WTC11 (cell line): ENCODE measurements around the gene PIGO. TPM values are rescaled to one million over a fixed set of nuclear protein-coding genes. Genes with fewer than 3 reads are reported as not detected.

Experiments used
- CBFB ChIP-seq: sonication (generic); formaldehyde crosslinking; IDR thresholded peaks from 2 replicates; pipeline ENCODE4 v1.8.1; 2022; ENCODE audit warnings: mild to moderate bottlenecking, low read depth, missing genetic modification reagents
- CREM ChIP-seq: sonication (generic); formaldehyde crosslinking; IDR thresholded peaks from 2 replicates; pipeline ENCODE4 v1.8.1; 2022; ENCODE audit warnings: mild to moderate bottlenecking, missing genetic modification reagents, moderate library complexity
- ETV6 ChIP-seq: sonication (generic); formaldehyde crosslinking; IDR thresholded peaks from 2 replicates; pipeline ENCODE4 v1.8.1; 2022; ENCODE audit warnings: mild to moderate bottlenecking, missing genetic modification reagents
- GRHL2 ChIP-seq: fragments of 250-450 bp; sonication (Bioruptor Pico); IDR thresholded peaks from 2 replicates; pipeline ENCODE4 v1.8.0; 2022; ENCODE audit warnings: mild to moderate bottlenecking, moderate library complexity; ENCODE audit not compliant: insufficient replicate concordance, severe bottlenecking
- JUN ChIP-seq: sonication (generic); formaldehyde crosslinking; IDR thresholded peaks from 2 replicates; pipeline ENCODE4 v1.8.0; 2023; ENCODE audit warnings: mild to moderate bottlenecking, missing genetic modification reagents
- NFYB ChIP-seq: sonication (generic); formaldehyde crosslinking; conservative IDR thresholded peaks from 2 replicates; pipeline ENCODE4 v1.8.0; 2022; ENCODE audit warnings: low read depth, missing genetic modification reagents
- ZNF219 ChIP-seq: sonication (generic); formaldehyde crosslinking; IDR thresholded peaks from 2 replicates; pipeline ENCODE4 v1.8.0; 2023; ENCODE audit warnings: missing genetic modification reagents, mild to moderate bottlenecking, borderline replicate concordance
- ZNF263 ChIP-seq: sonication (generic); formaldehyde crosslinking; IDR thresholded peaks from 2 replicates; pipeline ENCODE4 v1.8.1; 2022; ENCODE audit warnings: low read depth, mild to moderate bottlenecking, moderate library complexity, missing genetic modification reagents
- ZNF317 ChIP-seq: sonication (generic); formaldehyde crosslinking; IDR thresholded peaks from 2 replicates; pipeline ENCODE4 v1.8.1; 2023; ENCODE audit warnings: low read depth, mild to moderate bottlenecking, moderate library complexity, missing genetic modification reagents, borderline replicate concordance
- total RNA-seq: library from RNA; stranded (reverse); gene quantifications from 3 replicates; pipeline ENCODE4 v1.2.3, GENCODE V29; 2021
- TF ChIP-seq, protein P1 (sequence below): fragments of 250-450 bp; sonication (Bioruptor Pico); IDR thresholded peaks from 2 replicates; pipeline ENCODE4 v1.9.0; 2021; ENCODE audit warnings: mild to moderate bottlenecking, borderline replicate concordance
- TF ChIP-seq, protein P2 (sequence below): fragments of 250-450 bp; sonication (Bioruptor Pico); IDR thresholded peaks from 2 replicates; pipeline ENCODE4 v2.1.2; 2022; ENCODE audit warnings: mild to moderate bottlenecking, moderate library complexity
- TF ChIP-seq, protein P3 (sequence below): sonication (generic); formaldehyde crosslinking; IDR thresholded peaks from 2 replicates; pipeline ENCODE4 v1.8.0; 2022; ENCODE audit warnings: mild to moderate bottlenecking, missing genetic modification reagents
- TF ChIP-seq, protein P4 (sequence below): sonication (generic); formaldehyde crosslinking; IDR thresholded peaks from 2 replicates; pipeline ENCODE4 v1.8.1; 2023; ENCODE audit warnings: mild to moderate bottlenecking, missing genetic modification reagents
- TF ChIP-seq, protein P5 (sequence below): sonication (generic); formaldehyde crosslinking; IDR thresholded peaks from 2 replicates; pipeline ENCODE4 v1.8.1; 2022; ENCODE audit warnings: mild to moderate bottlenecking, missing genetic modification reagents, moderate library complexity, borderline replicate concordance
- TF ChIP-seq, protein P6 (sequence below): sonication (generic); formaldehyde crosslinking; IDR thresholded peaks from 2 replicates; pipeline ENCODE4 v1.8.1; 2022; ENCODE audit warnings: low read depth, mild to moderate bottlenecking, moderate library complexity, missing genetic modification reagents, borderline replicate concordance
- TF ChIP-seq, protein P7 (sequence below): sonication (generic); formaldehyde crosslinking; IDR thresholded peaks from 2 replicates; pipeline ENCODE4 v1.8.0; 2023; ENCODE audit warnings: missing genetic modification reagents, mild to moderate bottlenecking, borderline replicate concordance
- TF ChIP-seq, protein P8 (sequence below): sonication (generic); formaldehyde crosslinking; IDR thresholded peaks from 2 replicates; pipeline ENCODE4 v1.8.1; 2022; ENCODE audit warnings: low read depth, missing genetic modification reagents, borderline replicate concordance

PIGO gene
- total RNA-seq, 1 experiment from 2014 or later, result 23.8 TPM

DNA sequence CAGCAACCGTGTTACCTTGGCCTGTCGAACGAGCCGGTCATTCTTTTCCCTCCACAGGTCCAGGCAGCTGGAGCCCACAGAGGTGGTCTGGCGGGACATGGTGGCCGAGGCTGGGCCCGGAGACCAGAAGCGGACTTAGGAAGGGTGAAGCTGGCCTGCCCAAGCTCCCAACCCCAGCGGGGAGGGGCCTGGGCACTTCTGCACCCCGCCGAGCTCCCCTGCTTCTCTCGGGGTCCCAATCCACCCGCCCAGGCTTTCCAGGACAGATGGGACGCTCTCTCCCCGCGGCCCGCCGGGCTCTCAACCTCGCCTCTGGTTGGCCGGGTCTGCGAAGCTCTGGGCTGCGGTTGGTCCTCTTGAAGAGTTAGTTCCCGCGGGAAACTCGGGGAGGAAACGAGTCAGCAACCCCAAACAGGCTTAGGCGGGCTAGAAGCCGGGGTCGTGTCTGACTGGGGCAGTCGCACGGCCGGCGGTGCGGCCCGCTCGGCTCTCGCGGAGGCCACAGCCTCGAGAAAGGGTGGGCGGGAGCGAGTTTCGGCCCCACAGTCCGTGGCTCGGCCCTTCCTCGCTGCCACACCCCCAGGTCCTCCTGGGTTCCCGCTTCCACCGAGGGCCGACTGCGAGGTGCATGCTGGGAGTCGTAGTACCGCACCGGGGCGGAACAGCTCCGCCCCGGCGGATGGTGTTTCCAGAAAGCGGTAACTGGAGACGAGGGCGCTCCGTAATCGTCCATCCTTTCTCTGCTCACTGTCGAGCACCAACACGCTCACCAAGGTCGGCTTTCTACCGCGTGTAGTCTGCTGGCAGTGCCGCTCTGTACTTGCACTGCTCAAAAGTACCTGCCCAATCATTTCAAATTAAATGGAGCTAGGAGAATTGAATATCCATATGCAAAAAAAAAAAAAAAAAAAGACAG, 16.7 kb downstream of the PIGO start, which contains the start of gene FANCG (continued):
- TF ChIP-seq, protein P1, sequence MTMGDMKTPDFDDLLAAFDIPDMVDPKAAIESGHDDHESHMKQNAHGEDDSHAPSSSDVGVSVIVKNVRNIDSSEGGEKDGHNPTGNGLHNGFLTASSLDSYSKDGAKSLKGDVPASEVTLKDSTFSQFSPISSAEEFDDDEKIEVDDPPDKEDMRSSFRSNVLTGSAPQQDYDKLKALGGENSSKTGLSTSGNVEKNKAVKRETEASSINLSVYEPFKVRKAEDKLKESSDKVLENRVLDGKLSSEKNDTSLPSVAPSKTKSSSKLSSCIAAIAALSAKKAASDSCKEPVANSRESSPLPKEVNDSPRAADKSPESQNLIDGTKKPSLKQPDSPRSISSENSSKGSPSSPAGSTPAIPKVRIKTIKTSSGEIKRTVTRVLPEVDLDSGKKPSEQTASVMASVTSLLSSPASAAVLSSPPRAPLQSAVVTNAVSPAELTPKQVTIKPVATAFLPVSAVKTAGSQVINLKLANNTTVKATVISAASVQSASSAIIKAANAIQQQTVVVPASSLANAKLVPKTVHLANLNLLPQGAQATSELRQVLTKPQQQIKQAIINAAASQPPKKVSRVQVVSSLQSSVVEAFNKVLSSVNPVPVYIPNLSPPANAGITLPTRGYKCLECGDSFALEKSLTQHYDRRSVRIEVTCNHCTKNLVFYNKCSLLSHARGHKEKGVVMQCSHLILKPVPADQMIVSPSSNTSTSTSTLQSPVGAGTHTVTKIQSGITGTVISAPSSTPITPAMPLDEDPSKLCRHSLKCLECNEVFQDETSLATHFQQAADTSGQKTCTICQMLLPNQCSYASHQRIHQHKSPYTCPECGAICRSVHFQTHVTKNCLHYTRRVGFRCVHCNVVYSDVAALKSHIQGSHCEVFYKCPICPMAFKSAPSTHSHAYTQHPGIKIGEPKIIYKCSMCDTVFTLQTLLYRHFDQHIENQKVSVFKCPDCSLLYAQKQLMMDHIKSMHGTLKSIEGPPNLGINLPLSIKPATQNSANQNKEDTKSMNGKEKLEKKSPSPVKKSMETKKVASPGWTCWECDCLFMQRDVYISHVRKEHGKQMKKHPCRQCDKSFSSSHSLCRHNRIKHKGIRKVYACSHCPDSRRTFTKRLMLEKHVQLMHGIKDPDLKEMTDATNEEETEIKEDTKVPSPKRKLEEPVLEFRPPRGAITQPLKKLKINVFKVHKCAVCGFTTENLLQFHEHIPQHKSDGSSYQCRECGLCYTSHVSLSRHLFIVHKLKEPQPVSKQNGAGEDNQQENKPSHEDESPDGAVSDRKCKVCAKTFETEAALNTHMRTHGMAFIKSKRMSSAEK, result no peak
- TF ChIP-seq, protein P2, sequence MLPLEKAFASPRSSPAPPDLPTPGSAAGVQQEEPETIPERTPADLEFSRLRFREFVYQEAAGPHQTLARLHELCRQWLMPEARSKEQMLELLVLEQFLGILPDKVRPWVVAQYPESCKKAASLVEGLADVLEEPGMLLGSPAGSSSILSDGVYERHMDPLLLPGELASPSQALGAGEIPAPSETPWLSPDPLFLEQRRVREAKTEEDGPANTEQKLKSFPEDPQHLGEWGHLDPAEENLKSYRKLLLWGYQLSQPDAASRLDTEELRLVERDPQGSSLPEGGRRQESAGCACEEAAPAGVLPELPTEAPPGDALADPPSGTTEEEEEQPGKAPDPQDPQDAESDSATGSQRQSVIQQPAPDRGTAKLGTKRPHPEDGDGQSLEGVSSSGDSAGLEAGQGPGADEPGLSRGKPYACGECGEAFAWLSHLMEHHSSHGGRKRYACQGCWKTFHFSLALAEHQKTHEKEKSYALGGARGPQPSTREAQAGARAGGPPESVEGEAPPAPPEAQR (CRISPR knock-in tag), result no peak
- TF ChIP-seq NFYB (CRISPR knock-in tag) (peak; percentile 48; the same call in 1 of the 2 replicates), ZNF219 (no peak), CREM (CRISPR knock-in tag) (0 out of 2 replicates have a peak, but pooled peaks have one; percentile 45), ZNF263 (CRISPR knock-in tag) (no peak), CBFB (0 out of 2 replicates have a peak, but pooled peaks have one; percentile 54), GRHL2 (CRISPR knock-in tag) (no peak), ETV6 (peak; percentile 63; the same call in 1 of the 2 replicates), JUN (CRISPR knock-in tag) (0 out of 2 replicates have a peak, but pooled peaks have one; percentile 11), ZNF317 (CRISPR knock-in tag) (0 out of 2 replicates have a peak, but pooled peaks have one; percentile 29)
- TF ChIP-seq, protein P3, sequence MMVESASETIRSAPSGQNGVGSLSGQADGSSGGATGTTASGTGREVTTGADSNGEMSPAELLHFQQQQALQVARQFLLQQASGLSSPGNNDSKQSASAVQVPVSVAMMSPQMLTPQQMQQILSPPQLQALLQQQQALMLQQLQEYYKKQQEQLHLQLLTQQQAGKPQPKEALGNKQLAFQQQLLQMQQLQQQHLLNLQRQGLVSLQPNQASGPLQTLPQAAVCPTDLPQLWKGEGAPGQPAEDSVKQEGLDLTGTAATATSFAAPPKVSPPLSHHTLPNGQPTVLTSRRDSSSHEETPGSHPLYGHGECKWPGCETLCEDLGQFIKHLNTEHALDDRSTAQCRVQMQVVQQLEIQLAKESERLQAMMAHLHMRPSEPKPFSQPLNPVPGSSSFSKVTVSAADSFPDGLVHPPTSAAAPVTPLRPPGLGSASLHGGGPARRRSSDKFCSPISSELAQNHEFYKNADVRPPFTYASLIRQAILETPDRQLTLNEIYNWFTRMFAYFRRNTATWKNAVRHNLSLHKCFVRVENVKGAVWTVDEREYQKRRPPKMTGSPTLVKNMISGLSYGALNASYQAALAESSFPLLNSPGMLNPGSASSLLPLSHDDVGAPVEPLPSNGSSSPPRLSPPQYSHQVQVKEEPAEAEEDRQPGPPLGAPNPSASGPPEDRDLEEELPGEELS (CRISPR knock-in tag), result peak; percentile 29; the same call in 1 of the 2 replicates
- TF ChIP-seq, protein P4, sequence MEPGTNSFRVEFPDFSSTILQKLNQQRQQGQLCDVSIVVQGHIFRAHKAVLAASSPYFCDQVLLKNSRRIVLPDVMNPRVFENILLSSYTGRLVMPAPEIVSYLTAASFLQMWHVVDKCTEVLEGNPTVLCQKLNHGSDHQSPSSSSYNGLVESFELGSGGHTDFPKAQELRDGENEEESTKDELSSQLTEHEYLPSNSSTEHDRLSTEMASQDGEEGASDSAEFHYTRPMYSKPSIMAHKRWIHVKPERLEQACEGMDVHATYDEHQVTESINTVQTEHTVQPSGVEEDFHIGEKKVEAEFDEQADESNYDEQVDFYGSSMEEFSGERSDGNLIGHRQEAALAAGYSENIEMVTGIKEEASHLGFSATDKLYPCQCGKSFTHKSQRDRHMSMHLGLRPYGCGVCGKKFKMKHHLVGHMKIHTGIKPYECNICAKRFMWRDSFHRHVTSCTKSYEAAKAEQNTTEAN (CRISPR knock-in tag), result peak; percentile 82; the same call in 1 of the 2 replicates
- TF ChIP-seq, protein P5, sequence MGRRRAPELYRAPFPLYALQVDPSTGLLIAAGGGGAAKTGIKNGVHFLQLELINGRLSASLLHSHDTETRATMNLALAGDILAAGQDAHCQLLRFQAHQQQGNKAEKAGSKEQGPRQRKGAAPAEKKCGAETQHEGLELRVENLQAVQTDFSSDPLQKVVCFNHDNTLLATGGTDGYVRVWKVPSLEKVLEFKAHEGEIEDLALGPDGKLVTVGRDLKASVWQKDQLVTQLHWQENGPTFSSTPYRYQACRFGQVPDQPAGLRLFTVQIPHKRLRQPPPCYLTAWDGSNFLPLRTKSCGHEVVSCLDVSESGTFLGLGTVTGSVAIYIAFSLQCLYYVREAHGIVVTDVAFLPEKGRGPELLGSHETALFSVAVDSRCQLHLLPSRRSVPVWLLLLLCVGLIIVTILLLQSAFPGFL (CRISPR knock-in tag), result no peak
- TF ChIP-seq, protein P6, sequence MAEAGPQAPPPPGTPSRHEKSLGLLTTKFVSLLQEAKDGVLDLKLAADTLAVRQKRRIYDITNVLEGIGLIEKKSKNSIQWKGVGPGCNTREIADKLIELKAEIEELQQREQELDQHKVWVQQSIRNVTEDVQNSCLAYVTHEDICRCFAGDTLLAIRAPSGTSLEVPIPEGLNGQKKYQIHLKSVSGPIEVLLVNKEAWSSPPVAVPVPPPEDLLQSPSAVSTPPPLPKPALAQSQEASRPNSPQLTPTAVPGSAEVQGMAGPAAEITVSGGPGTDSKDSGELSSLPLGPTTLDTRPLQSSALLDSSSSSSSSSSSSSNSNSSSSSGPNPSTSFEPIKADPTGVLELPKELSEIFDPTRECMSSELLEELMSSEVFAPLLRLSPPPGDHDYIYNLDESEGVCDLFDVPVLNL, result no peak; the same call in none of the 2 replicates
- TF ChIP-seq, protein P7, sequence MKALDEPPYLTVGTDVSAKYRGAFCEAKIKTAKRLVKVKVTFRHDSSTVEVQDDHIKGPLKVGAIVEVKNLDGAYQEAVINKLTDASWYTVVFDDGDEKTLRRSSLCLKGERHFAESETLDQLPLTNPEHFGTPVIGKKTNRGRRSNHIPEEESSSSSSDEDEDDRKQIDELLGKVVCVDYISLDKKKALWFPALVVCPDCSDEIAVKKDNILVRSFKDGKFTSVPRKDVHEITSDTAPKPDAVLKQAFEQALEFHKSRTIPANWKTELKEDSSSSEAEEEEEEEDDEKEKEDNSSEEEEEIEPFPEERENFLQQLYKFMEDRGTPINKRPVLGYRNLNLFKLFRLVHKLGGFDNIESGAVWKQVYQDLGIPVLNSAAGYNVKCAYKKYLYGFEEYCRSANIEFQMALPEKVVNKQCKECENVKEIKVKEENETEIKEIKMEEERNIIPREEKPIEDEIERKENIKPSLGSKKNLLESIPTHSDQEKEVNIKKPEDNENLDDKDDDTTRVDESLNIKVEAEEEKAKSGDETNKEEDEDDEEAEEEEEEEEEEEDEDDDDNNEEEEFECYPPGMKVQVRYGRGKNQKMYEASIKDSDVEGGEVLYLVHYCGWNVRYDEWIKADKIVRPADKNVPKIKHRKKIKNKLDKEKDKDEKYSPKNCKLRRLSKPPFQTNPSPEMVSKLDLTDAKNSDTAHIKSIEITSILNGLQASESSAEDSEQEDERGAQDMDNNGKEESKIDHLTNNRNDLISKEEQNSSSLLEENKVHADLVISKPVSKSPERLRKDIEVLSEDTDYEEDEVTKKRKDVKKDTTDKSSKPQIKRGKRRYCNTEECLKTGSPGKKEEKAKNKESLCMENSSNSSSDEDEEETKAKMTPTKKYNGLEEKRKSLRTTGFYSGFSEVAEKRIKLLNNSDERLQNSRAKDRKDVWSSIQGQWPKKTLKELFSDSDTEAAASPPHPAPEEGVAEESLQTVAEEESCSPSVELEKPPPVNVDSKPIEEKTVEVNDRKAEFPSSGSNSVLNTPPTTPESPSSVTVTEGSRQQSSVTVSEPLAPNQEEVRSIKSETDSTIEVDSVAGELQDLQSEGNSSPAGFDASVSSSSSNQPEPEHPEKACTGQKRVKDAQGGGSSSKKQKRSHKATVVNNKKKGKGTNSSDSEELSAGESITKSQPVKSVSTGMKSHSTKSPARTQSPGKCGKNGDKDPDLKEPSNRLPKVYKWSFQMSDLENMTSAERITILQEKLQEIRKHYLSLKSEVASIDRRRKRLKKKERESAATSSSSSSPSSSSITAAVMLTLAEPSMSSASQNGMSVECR, result peak; percentile 45; the same call in 1 of the 2 replicates
- TF ChIP-seq, protein P8, sequence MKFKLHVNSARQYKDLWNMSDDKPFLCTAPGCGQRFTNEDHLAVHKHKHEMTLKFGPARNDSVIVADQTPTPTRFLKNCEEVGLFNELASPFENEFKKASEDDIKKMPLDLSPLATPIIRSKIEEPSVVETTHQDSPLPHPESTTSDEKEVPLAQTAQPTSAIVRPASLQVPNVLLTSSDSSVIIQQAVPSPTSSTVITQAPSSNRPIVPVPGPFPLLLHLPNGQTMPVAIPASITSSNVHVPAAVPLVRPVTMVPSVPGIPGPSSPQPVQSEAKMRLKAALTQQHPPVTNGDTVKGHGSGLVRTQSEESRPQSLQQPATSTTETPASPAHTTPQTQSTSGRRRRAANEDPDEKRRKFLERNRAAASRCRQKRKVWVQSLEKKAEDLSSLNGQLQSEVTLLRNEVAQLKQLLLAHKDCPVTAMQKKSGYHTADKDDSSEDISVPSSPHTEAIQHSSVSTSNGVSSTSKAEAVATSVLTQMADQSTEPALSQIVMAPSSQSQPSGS, result no peak
